Neural crest cell (in vitro differentiated cells): ENCODE measurements around the gene C2orf92. TPM values are rescaled to one million over a fixed set of nuclear protein-coding genes. Genes with fewer than 3 reads are reported as not detected.
A peak's percentile ranks its signal among the peaks of the same experiment; 100 is the strongest.

ENCODE experiments used
- DNase-seq: peaks from one replicate; pipeline ENCODE4 v3.0.0; 2021; ENCODE audit warnings: low read depth, mixed read lengths, low spot score
- H3K27ac Mint-ChIP-seq: one replicate; pipeline ENCODE4 v1.8.0; 2021; ENCODE audit warnings: mild to moderate bottlenecking, mixed read lengths; ENCODE audit not compliant: unreplicated experiment
- H3K27me3 Mint-ChIP-seq: 2 replicates; pipeline ENCODE4 v1.8.0; 2021; ENCODE audit warnings: low read depth, mild to moderate bottlenecking, mixed read lengths
- H3K36me3 Mint-ChIP-seq: 2 replicates; pipeline ENCODE4 v1.8.0; 2021; ENCODE audit warnings: low read depth, mild to moderate bottlenecking, mixed read lengths
- H3K4me1 Mint-ChIP-seq: 2 replicates; pipeline ENCODE4 v1.8.0; 2021; ENCODE audit warnings: mixed read lengths
- H3K4me3 Mint-ChIP-seq: one replicate; pipeline ENCODE4 v1.8.0; 2021; ENCODE audit warnings: mild to moderate bottlenecking, mixed read lengths
- H3K9me3 Mint-ChIP-seq: 2 replicates; pipeline ENCODE4 v1.8.0; 2021; ENCODE audit warnings: mixed read lengths
- CTCF ChIP-seq: fragments of 200-600 bp; sonication (generic); conservative IDR thresholded peaks from 2 replicates; pipeline ENCODE4 v1.5.0; 2021; ENCODE audit warnings: antibody characterized with exemption, mild to moderate bottlenecking
- total RNA-seq: library from RNA; stranded (reverse); gene quantifications from 2 replicates; pipeline ENCODE4 v1.2.1, GENCODE V29; 2021

Gene C2orf92
- total RNA-seq, 1 donor from 2014 or later, result 10.3 TPM

DNA sequence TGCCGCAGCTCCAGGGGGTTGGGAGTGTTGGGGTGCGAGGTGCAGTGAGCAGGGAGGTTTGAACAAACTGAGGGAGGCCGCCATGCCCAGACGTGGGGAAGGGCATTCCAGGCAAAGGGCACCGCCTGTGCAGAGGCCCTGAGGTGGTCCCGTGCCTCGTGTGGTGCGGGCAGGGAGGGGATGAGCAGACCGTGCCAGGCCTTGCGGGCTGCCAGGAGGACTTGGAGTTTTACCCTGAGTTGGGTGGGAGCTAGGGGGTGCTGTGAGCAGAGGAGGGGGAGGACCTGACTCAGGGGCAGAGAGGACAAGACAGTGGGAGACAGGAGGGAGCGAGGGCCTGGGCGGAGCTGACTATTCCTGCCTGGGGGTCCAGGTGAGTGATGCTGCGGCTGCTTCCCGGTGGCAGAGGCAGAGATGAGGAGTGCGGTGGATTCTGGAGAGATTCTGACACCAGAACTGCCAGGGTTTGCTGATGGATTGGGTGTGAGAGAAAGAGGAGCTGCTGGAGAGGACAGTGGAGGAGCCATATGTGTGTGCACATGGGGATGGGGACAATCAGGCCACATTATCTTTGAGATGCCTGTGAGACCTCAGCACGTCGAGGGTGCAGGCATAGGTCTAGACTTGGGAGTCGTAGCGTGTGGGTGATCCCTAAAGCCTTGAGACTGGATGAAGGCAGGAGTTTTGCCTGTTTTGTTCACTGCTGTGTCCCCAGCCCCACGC is 67.3 kb downstream of the C2orf92 start:
- H3K27ac Mint-ChIP-seq, result peak overlapping the region; percentile 0
- no peak overlapping the region for H3K4me3 Mint-ChIP-seq

GRCh38 chr2:97737421-97738178 is 68.1 kb downstream of the C2orf92 start:
- Mint-ChIP-seq H3K4me1 (peaks cover 8% of the 10 kb centered on the region), H3K36me3 (peaks cover 5% of the 10 kb centered on the region), H3K9me3 (no peaks in the 10 kb centered on the region), H3K27me3 (peaks cover 3% of the 10 kb centered on the region), H3K4me3 (no peak overlapping the region), H3K27ac (no peak overlapping the region)
- no peak for DNase-seq
- no peak for TF ChIP-seq CTCF

More for the DNA sequence above, 67.3 kb downstream of the C2orf92 start:
- Mint-ChIP-seq H3K36me3 (peaks cover 3% of the 10 kb centered on the region), H3K27me3 (peaks cover 1% of the 10 kb centered on the region), H3K4me1 (peaks cover 9% of the 10 kb centered on the region), H3K9me3 (no peaks in the 10 kb centered on the region)
- no peak for DNase-seq
- TF ChIP-seq CTCF, result no peak

DNA sequence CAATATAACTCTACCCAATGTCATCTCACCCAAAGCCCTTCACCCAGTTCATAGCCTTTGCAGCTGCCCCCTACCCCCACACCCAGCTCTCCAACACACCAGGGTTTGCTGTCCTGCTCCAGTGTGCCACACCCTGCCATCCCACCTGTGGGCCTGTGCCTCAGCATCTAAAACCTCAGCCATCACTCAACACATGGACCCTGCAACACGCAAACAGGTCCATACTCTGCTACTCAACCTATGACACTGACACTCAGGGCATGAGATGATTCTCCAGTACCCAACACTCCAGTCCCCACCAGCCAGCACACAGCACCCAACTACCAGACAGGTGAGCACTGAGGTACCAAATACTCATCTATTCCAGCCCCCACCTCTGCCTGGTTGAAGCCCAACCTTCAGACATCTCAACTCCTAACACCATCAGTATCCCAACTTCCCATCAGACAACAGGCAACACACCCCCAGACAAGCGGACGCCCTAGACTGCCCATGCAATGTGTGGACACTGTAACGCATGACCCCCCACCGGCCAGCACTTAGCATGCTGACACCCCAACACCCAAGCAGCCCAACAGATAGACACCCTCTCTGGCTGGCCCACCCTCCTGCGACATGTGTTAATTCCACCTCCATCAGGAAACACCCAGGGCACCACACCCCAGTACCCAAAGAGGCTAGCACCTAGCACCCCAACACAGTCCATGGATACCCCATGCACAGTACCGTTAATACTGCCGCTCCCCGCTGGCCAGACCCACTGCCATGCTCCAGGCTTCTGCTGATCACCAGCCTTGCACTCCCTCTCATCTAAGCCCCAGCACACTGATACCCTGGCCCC is 68.9 kb downstream of the C2orf92 start:
- Mint-ChIP-seq H3K27ac (no peak overlapping the region), H3K4me3 (peak overlapping the region; percentile 41), H3K27me3 (peaks cover 3% of the 10 kb centered on the region), H3K4me1 (peaks cover 8% of the 10 kb centered on the region), H3K36me3 (peaks cover 5% of the 10 kb centered on the region), H3K9me3 (no peaks in the 10 kb centered on the region)
- no peak for DNase-seq
- TF ChIP-seq CTCF, result no peak

DNA sequence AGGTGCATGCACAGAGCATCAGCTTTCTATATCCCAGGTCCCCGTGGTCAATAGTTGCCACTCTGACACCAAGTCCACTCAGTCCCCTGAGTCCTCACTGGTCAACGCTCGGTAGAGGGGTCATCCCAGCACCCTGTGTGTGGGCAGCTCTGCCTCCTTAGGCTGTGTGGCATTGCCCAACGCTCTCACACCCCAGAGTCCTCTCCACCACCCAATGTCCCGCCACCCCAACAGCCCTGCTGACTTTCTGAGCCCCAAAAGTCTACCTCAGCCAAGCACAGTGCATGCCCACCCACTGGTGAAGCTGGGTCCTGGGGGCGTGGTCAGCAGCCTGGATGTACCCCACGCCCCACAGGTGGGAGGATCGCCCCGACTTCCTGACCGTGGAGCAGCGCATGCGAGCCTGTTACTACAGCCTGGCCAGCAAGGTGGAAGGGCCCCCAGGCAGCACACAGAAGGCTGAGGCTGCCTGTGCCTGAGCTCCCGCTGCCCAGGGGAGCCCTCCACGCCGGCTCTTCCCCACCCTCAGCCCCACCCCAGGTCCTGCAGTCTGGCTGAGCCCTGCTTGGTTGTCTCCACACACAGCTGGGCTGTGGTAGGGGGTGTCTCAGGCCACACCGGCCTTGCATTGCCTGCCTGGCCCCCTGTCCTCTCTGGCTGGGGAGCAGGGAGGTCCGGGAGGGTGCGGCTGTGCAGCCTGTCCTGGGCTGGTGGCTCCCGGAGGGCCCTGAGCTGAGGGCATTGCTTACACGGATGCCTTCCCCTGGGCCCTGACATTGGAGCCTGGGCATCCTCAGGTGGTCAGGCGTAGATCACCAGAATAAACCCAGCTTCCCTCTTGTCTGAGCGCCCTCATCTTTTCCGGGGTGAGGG is 69.7 kb downstream of the C2orf92 start:
- peaks cover 12% of the 10 kb centered on the region for H3K36me3 Mint-ChIP-seq
- H3K4me1 Mint-ChIP-seq, result peaks cover 8% of the 10 kb centered on the region
- H3K9me3 Mint-ChIP-seq, result no peaks in the 10 kb centered on the region
- no peak for TF ChIP-seq CTCF
- H3K27ac Mint-ChIP-seq, result no peak overlapping the region
- no peak for DNase-seq
- peak overlapping the region; percentile 41 for H3K4me3 Mint-ChIP-seq
- H3K27me3 Mint-ChIP-seq, result peaks cover 3% of the 10 kb centered on the region

GRCh38 chr2:97739893-97740245 is 70.4 kb downstream of the C2orf92 start:
- TF ChIP-seq CTCF, result no peak
- no peak for DNase-seq
- Mint-ChIP-seq H3K27me3 (peaks cover 3% of the 10 kb centered on the region), H3K36me3 (peaks cover 14% of the 10 kb centered on the region), H3K27ac (no peak overlapping the region), H3K4me3 (no peak overlapping the region), H3K4me1 (peaks cover 8% of the 10 kb centered on the region), H3K9me3 (no peaks in the 10 kb centered on the region)
